Measurements from ENCODE around the gene CAPN5. TPM values are rescaled to one million over a fixed set of nuclear protein-coding genes. Genes with fewer than 3 reads are reported as not detected.
"Not testable (repeated sequence)": the region's sequence is repeated elsewhere in the genome, so short reads cannot be mapped to it uniquely, and the experiment has no call there.

CAPN5 gene
- total RNA-seq, 1 experiment from 2014 or later = 17.3 TPM

DNA sequence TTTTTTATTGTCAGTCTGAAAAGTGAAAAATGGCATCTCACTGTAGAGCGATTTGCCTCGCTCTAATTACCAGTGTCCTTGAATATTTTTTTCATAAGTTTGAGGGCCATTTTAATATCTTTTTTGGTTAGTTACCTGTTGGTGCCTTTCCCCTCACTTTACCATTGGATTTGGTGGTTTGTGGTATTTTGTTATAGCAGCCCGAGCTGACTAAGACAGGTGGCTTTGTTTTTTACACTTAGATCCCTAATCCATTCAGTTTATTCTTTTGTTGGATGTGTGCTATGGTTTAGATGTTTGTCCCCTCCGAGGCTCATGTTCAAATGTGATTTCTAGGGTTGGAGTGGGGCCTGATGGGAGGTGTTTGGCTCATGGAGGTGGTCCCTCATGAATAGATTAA, 6.5 kb upstream of the CAPN5 start:
- H3K36me3 ChIP-seq (ENCODE audit: control insufficient read depth, insufficient read depth, low read length) = no peaks in the 10 kb centered on the region
- TF ChIP-seq TCF7L2 (IDR thresholded peaks at IDR 0.05; ENCODE audit: low read depth, low read length) = no peak
- TF ChIP-seq, protein P1, sequence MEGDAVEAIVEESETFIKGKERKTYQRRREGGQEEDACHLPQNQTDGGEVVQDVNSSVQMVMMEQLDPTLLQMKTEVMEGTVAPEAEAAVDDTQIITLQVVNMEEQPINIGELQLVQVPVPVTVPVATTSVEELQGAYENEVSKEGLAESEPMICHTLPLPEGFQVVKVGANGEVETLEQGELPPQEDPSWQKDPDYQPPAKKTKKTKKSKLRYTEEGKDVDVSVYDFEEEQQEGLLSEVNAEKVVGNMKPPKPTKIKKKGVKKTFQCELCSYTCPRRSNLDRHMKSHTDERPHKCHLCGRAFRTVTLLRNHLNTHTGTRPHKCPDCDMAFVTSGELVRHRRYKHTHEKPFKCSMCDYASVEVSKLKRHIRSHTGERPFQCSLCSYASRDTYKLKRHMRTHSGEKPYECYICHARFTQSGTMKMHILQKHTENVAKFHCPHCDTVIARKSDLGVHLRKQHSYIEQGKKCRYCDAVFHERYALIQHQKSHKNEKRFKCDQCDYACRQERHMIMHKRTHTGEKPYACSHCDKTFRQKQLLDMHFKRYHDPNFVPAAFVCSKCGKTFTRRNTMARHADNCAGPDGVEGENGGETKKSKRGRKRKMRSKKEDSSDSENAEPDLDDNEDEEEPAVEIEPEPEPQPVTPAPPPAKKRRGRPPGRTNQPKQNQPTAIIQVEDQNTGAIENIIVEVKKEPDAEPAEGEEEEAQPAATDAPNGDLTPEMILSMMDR (IDR thresholded peaks at IDR 0.05) = no peak
- TF ChIP-seq, protein P2, sequence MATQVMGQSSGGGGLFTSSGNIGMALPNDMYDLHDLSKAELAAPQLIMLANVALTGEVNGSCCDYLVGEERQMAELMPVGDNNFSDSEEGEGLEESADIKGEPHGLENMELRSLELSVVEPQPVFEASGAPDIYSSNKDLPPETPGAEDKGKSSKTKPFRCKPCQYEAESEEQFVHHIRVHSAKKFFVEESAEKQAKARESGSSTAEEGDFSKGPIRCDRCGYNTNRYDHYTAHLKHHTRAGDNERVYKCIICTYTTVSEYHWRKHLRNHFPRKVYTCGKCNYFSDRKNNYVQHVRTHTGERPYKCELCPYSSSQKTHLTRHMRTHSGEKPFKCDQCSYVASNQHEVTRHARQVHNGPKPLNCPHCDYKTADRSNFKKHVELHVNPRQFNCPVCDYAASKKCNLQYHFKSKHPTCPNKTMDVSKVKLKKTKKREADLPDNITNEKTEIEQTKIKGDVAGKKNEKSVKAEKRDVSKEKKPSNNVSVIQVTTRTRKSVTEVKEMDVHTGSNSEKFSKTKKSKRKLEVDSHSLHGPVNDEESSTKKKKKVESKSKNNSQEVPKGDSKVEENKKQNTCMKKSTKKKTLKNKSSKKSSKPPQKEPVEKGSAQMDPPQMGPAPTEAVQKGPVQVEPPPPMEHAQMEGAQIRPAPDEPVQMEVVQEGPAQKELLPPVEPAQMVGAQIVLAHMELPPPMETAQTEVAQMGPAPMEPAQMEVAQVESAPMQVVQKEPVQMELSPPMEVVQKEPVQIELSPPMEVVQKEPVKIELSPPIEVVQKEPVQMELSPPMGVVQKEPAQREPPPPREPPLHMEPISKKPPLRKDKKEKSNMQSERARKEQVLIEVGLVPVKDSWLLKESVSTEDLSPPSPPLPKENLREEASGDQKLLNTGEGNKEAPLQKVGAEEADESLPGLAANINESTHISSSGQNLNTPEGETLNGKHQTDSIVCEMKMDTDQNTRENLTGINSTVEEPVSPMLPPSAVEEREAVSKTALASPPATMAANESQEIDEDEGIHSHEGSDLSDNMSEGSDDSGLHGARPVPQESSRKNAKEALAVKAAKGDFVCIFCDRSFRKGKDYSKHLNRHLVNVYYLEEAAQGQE (IDR thresholded peaks at IDR 0.05; ENCODE audit: insufficient read depth in 1 of 2, low read depth in 2 of 2, low read length in 1 of 2) = no peak
- no peak for TF ChIP-seq POLR2AphosphoS5 (IDR thresholded peaks at IDR 0.05; ENCODE audit: low read depth, low read length)
- no peak for TF ChIP-seq SIN3A (IDR thresholded peaks at IDR 0.05; ENCODE audit: borderline replicate concordance, insufficient read depth, low read depth, low read length)
- POLR2A ChIA-PET = no interaction called here

DNA sequence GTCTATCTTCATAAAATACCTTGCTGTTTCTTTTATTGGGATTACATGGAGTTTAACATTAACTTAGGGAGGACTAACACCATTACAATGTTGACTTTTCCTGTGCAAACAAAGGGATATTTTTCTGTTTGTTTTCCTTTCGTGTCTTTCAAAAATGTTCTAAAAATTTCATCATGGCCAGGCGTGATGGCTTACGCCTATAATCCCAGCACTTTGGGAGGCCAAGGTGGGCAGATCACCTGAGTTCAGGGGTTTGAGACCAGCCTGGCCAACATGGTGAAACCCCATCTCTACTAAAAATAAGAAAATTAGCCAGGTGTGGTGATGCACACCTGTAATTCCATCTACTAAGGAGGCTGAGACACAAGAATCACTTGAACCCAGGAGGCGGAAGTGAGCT, 5.5 kb upstream of the CAPN5 start:
- H3K27me3 ChIP-seq (ENCODE audit: control insufficient read depth, insufficient read depth, low read length); intact Hi-C loops (cut with micrococcal nuclease; ENCODE audit: unreplicated experiment); H3K9me3 ChIP-seq (ENCODE audit: control insufficient read depth, insufficient read depth, low read depth, low read length); DNase-seq (ENCODE audit: low read depth, low spot score); H3K36me3 ChIP-seq (ENCODE audit: control insufficient read depth, insufficient read depth, low read length); BruUV-seq (replicated peaks); CTCF ChIA-PET; H3K4me1 ChIP-seq (ENCODE audit: control insufficient read depth, insufficient read depth, low read length); POLR2A ChIA-PET; H3K27ac ChIP-seq (ENCODE audit: low read length); H3K4me3 ChIP-seq (ENCODE audit: low read depth in 2 of 2, low read length in 2 of 2); ATAC-seq: not testable (repeated sequence)
- in situ Hi-C loops (cut with HindIII; ENCODE audit: low pct_unique_long_range_greater_than_20kb, low sequenced_read_pairs) = loop anchor here (10.0 kb wide), 1 partner anchor 84 kb away; no protein-coding TSS in a partner anchor

More for the DNA sequence above, 6.5 kb upstream of the CAPN5 start:
- DNase-seq (ENCODE audit: low read depth, low spot score) (no peak), ATAC-seq (no peak)
- intact Hi-C loops (cut with micrococcal nuclease; ENCODE audit: unreplicated experiment) = no loop called here
- Histone ChIP-seq H3K4me1 (ENCODE audit: control insufficient read depth, insufficient read depth, low read length) (no peaks in the 10 kb centered on the region), H3K4me3 (ENCODE audit: low read depth in 2 of 2, low read length in 2 of 2) (no peak overlapping the region), H3K27ac (ENCODE audit: low read length) (no peak overlapping the region), H3K27me3 (ENCODE audit: control insufficient read depth, insufficient read depth, low read length) (no peaks in the 10 kb centered on the region), H3K9me3 (ENCODE audit: control insufficient read depth, insufficient read depth, low read depth, low read length) (peaks cover 7% of the 10 kb centered on the region; the same call in 1 of the 2 replicates)
- in situ Hi-C loops (cut with HindIII; ENCODE audit: low pct_unique_long_range_greater_than_20kb, low sequenced_read_pairs) = loop anchor here (10.0 kb wide), 1 partner anchor 85 kb away; no protein-coding TSS in a partner anchor
- CTCF ChIA-PET = no interaction called here
- no TSS peak for BruUV-seq (replicated peaks)

DNA sequence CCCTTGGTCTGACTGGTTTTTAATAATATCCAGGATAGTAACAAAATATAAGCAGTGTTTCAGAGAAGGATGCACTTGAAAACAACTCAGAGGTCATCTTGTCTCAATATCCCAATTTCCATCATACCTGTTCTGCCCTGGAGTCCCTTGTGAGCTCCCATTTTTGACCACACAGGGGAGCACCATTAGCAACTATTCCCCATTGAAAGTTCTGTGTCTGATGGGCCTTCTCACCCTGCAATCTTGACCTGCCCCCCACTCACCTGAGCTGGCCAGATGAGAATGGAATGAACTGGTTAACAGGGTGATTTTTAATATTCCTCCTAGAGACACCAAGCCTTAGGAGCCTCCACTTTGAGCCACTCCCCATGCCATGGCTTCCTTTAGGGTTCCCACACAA, 3.8 kb upstream of the CAPN5 start:
- ATAC-seq (no peak), DNase-seq (ENCODE audit: low read depth, low spot score) (no peak)
- Histone ChIP-seq H3K36me3 (ENCODE audit: control insufficient read depth, insufficient read depth, low read length) (no peaks in the 10 kb centered on the region), H3K4me1 (ENCODE audit: control insufficient read depth, insufficient read depth, low read length) (peaks cover 6% of the 10 kb centered on the region), H3K9me3 (ENCODE audit: control insufficient read depth, insufficient read depth, low read depth, low read length) (no peaks in the 10 kb centered on the region), H3K27me3 (ENCODE audit: control insufficient read depth, insufficient read depth, low read length) (no peaks in the 10 kb centered on the region), H3K4me3 (ENCODE audit: low read depth in 2 of 2, low read length in 2 of 2) (no peak overlapping the region), H3K27ac (ENCODE audit: low read length) (no peak overlapping the region)
- BruUV-seq (replicated peaks) = no TSS peak
- ChIA-PET CTCF (interaction anchor here (0.9 to 1.0 kb wide), 3 partner anchors 28 to 64 kb away, joined by 3 to 10 read pairs (median 3); no protein-coding TSS in a partner anchor), POLR2A (interaction anchor here (0.7 kb wide), 1 partner anchor 361 kb away, joined by 4 read pairs; no protein-coding TSS in a partner anchor)
- intact Hi-C loops (cut with micrococcal nuclease; ENCODE audit: unreplicated experiment) (no loop called here), in situ Hi-C loops (cut with HindIII; ENCODE audit: low pct_unique_long_range_greater_than_20kb, low sequenced_read_pairs) (loop anchor here (10.0 kb wide), 1 partner anchor 82 kb away; no protein-coding TSS in a partner anchor)
- TF ChIP-seq TCF7L2 (IDR thresholded peaks at IDR 0.05; ENCODE audit: low read depth, low read length) = no peak
- TF ChIP-seq, protein P1 (IDR thresholded peaks at IDR 0.05) = peak; percentile 59
